GM12872 (cell line): ENCODE results near the gene ENO2.
A peak's percentile ranks its signal among the peaks of the same experiment; 100 is the strongest.

Experiments used
- TF ChIP-seq, protein P1 (sequence below): IDR thresholded peaks from 3 replicates; pipeline ENCODE4 v1.5.1; 2011; ENCODE audit warnings: low read depth, mild to moderate bottlenecking, low read length, moderate library complexity; ENCODE audit not compliant: insufficient read depth

ENO2 gene

DNA sequence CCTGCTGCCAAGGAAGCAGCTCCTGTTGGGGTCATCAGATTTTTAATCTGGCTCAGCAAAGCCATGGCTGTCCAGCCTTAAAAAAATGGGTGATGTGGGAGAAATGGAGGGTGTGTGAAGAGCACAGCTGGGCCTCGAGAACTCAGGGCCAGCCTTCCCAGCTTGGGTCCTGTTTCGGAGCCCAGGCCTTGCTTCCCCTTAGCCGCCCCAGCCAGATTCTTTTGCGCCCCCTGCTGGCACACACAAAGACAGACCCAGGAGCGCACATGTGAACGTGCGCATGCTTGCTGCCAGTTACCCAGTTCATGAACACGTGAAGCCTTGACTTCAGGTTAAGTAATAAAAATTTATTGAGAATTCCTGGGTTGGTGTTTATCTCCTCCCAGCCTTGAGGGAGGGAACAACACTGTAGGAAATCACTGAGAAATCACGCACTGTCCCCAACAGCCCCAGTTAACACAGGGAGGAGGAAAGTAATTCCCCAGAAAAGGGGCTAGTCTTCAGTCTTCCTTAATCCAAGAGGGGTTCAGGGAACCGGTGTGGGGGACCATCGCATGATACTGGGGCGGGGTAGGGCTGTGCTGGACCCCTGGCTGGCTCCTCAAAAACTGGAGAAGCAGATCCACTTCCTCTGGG, 50.8 kb downstream of the ENO2 start:
- TF ChIP-seq, protein P1, sequence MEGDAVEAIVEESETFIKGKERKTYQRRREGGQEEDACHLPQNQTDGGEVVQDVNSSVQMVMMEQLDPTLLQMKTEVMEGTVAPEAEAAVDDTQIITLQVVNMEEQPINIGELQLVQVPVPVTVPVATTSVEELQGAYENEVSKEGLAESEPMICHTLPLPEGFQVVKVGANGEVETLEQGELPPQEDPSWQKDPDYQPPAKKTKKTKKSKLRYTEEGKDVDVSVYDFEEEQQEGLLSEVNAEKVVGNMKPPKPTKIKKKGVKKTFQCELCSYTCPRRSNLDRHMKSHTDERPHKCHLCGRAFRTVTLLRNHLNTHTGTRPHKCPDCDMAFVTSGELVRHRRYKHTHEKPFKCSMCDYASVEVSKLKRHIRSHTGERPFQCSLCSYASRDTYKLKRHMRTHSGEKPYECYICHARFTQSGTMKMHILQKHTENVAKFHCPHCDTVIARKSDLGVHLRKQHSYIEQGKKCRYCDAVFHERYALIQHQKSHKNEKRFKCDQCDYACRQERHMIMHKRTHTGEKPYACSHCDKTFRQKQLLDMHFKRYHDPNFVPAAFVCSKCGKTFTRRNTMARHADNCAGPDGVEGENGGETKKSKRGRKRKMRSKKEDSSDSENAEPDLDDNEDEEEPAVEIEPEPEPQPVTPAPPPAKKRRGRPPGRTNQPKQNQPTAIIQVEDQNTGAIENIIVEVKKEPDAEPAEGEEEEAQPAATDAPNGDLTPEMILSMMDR = peak; percentile 90

DNA sequence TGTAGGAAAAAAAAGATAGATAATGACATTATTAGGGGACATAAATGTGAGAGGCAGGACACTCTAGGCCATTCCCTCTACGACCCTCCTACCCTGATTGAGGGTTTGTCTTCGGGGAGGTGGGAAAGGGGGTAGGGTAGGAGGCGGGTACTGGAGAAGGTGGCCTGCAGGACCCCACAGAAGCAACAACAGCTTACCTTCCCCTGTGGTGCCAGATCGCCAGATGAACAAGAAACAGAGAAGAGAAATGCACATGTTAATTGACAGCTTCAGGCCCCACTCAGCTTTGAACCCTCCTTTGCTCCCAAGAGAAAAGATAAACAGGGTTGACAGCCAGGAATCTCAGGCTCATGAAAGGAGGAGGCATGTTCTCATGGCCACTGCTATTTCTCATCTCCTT, 51.3 kb downstream of the ENO2 start:
- TF ChIP-seq, protein P1 = no peak

DNA sequence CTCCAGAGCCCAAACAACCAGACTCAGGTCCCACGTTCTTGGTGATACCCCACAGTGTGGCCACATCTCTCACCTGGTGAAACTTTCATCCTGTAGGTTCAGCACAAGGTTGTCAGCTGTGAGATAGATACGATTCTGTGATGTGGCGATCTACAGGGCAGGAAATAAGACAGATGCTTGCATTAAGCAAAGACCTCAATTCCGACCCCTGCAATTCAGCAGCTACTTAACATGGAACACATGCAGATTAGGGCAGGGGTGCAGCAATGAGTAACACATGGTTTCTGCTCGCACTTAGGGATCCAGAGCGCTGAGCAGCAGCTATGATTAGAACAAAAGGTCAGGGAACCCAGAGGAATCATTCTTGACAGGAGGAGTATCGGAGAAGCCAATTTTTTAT, 52.0 kb downstream of the ENO2 start:
- TF ChIP-seq, protein P1 = no peak

DNA sequence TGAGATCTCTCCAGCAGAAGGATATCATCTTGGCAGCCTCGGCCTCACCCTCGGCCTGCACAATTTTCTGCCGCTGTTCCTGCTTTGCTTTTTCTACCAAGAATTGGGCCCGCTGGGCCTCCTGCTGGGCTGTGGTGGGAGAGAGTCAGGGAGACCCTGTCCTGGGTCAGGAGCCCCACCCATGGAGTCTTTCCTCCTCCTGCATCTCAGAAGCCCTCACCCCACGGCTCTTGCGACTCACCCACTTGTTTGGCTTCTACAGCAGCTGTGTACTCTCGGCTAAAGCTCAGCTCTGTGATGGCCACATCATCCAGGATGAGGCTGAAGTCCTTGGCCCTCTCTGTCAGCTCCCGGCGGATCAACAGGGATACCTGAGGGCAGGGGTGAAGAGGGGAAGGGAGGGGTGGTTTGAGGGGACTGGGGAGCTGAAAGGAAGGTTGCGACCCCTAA, 53.3 kb downstream of the ENO2 start:
- TF ChIP-seq, protein P1 = no peak

DNA sequence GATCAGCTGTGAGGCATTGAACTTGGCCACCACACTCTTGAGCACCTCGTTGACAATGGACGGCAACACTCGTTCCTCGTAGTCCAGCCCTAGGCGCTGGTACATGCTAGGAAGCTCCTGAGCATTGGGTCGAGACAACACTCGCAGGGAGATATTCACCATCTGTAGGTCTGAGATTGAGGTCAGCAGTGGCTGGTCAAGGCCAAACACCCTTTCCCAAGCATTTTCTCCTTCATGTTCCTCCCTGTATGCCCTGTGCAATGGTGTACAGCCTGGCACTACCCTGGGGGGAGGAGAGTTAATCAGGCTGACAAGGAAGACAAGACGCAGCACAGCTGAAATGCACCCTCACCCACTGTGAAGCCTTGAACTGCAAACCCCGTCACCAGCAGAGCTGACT, 54.0 kb downstream of the ENO2 start:
- TF ChIP-seq, protein P1 = no peak

DNA sequence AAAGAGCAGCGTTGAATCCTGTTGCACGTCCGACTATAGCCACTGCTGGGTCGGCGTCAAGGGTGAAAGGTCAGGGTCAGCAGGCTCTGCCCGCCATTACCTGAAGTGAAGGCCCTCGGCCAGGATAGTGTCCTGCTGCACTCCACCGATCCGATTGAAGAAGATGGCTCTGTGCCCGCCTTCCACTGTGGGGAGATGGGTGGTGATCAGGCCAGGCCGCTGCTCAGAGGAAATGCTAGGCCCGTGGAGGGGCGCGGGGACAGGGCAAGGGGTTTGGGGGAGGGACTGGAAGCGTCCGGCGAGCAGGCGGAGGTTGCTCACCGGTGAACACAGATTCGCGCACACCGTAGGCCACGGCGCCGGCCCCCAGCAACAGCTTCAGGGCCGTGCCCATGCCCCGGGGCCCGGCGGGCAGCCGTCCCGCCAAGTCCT, 55.7 kb downstream of the ENO2 start:
- TF ChIP-seq, protein P1 = no peak
